ENCODE data around the gene PDYN.

- TF ChIP-seq, protein P1, sequence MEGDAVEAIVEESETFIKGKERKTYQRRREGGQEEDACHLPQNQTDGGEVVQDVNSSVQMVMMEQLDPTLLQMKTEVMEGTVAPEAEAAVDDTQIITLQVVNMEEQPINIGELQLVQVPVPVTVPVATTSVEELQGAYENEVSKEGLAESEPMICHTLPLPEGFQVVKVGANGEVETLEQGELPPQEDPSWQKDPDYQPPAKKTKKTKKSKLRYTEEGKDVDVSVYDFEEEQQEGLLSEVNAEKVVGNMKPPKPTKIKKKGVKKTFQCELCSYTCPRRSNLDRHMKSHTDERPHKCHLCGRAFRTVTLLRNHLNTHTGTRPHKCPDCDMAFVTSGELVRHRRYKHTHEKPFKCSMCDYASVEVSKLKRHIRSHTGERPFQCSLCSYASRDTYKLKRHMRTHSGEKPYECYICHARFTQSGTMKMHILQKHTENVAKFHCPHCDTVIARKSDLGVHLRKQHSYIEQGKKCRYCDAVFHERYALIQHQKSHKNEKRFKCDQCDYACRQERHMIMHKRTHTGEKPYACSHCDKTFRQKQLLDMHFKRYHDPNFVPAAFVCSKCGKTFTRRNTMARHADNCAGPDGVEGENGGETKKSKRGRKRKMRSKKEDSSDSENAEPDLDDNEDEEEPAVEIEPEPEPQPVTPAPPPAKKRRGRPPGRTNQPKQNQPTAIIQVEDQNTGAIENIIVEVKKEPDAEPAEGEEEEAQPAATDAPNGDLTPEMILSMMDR (IDR thresholded peaks at IDR 0.05 in 8 of 11, conservative IDR thresholded peaks at IDR 0.05 in 3 of 11): no peak
- TF ChIP-seq POLR2A (IDR thresholded peaks at IDR 0.05): no peak
Observed at GRCh38 chr20:2026514-2026913, 32.7 kb upstream of the PDYN start.

Data from spleen (tissue), 7 donors.